H9 (cell line): ENCODE results near the gene TCF15. TPM values are rescaled to one million over a fixed set of nuclear protein-coding genes. Genes with fewer than 3 reads are reported as not detected.
A peak's percentile ranks its signal among the peaks of the same experiment; 100 is the strongest.

Experiments used
- DNase-seq: peaks from one replicate; pipeline ENCODE4 v3.0.0-alpha.2; 2017
- H2AFZ ChIP-seq: one replicate; pipeline ENCODE4 v1.6.1; 2013; ENCODE audit warnings: mild to moderate bottlenecking, low read length, control low read depth, moderate library complexity
- H2AK5ac ChIP-seq: 2 replicates; pipeline ENCODE4 v1.6.1; 2013; ENCODE audit warnings: low read length, control low read depth, mixed read lengths; ENCODE audit not compliant: insufficient read length
- H2BK120ac ChIP-seq: one replicate; pipeline ENCODE4 v1.6.1; 2013; ENCODE audit warnings: low read depth, mild to moderate bottlenecking, low read length, control low read depth, inconsistent platforms; ENCODE audit not compliant: poor library complexity, severe bottlenecking
- H2BK12ac ChIP-seq: 2 replicates; pipeline ENCODE4 v1.6.1; 2013; ENCODE audit warnings: low read length, control low read depth, mixed read lengths, low read depth; ENCODE audit not compliant: insufficient read length
- H2BK15ac ChIP-seq: 2 replicates; pipeline ENCODE4 v1.6.1; 2013; ENCODE audit warnings: low read depth, low read length, control low read depth
- H2BK20ac ChIP-seq: one replicate; pipeline ENCODE4 v1.6.1; 2013; ENCODE audit warnings: low read depth, mild to moderate bottlenecking, low read length, control low read depth, inconsistent platforms; ENCODE audit not compliant: poor library complexity, severe bottlenecking
- H2BK5ac ChIP-seq: 2 replicates; pipeline ENCODE4 v1.6.1; 2013; ENCODE audit warnings: low read length, control low read depth, mixed read lengths; ENCODE audit not compliant: insufficient read length
- H3K14ac ChIP-seq: 2 replicates; pipeline ENCODE4 v1.6.1; 2013; ENCODE audit warnings: low read length, control low read depth; ENCODE audit not compliant: insufficient read depth
- H3K18ac ChIP-seq: 2 replicates; pipeline ENCODE4 v1.6.1; 2013; ENCODE audit warnings: low read depth, mild to moderate bottlenecking, mixed read lengths, low read length, control low read depth; ENCODE audit not compliant: insufficient read length
- H3K23ac ChIP-seq: 2 replicates; pipeline ENCODE4 v1.6.1; 2013; ENCODE audit warnings: low read length, control low read depth, mixed read lengths, low read depth; ENCODE audit not compliant: insufficient read length
- H3K23me2 ChIP-seq: 2 replicates; pipeline ENCODE4 v1.6.1; 2013; ENCODE audit warnings: low read depth, mild to moderate bottlenecking, mixed read lengths, low read length, control low read depth; ENCODE audit not compliant: insufficient read length, poor library complexity, severe bottlenecking
- H3K27ac ChIP-seq: 2 replicates; pipeline ENCODE4 v1.5.1; 2013; ENCODE audit warnings: low read length, control low read depth, mixed read lengths, low read depth; ENCODE audit not compliant: insufficient read length
- H3K27me3 ChIP-seq: 2 replicates; pipeline ENCODE4 v1.6.1; 2013; ENCODE audit warnings: low read length, control low read depth, inconsistent platforms; ENCODE audit not compliant: insufficient read depth
- H3K4ac ChIP-seq: 2 replicates; pipeline ENCODE4 v1.6.1; 2013; ENCODE audit warnings: low read depth, mild to moderate bottlenecking, control low read depth, inconsistent platforms, low read length, moderate library complexity
- H3K4me1 ChIP-seq: 2 replicates; pipeline ENCODE4 v1.6.1; 2013; ENCODE audit warnings: low read length, control low read depth, inconsistent platforms; ENCODE audit not compliant: insufficient read depth
- H3K4me2 ChIP-seq: 2 replicates; pipeline ENCODE4 v1.6.1; 2013; ENCODE audit warnings: low read length, control low read depth, mixed read lengths; ENCODE audit not compliant: insufficient read length, insufficient read depth
- H3K56ac ChIP-seq: 2 replicates; pipeline ENCODE4 v1.6.1; 2013; ENCODE audit warnings: low read depth, mild to moderate bottlenecking, mixed read lengths, low read length, control low read depth; ENCODE audit not compliant: insufficient read length
- H3K79me1 ChIP-seq: 2 replicates; pipeline ENCODE4 v1.6.1; 2013; ENCODE audit warnings: low read depth, mild to moderate bottlenecking, moderate library complexity, low read length, control low read depth, inconsistent platforms; ENCODE audit not compliant: insufficient read depth, poor library complexity, severe bottlenecking
- H3K79me2 ChIP-seq: 2 replicates; pipeline ENCODE4 v1.6.1; 2013; ENCODE audit warnings: low read length, control low read depth, inconsistent platforms; ENCODE audit not compliant: insufficient read depth
- H3K9ac ChIP-seq: 2 replicates; pipeline ENCODE4 v1.6.1; 2013; ENCODE audit warnings: low read length, control low read depth, mixed read lengths; ENCODE audit not compliant: insufficient read length; ENCODE audit errors: extremely low read depth
- H3K9me3 ChIP-seq: one replicate; pipeline ENCODE4 v1.6.1; 2013; ENCODE audit warnings: low read depth, low read length, inconsistent platforms; ENCODE audit not compliant: control insufficient read depth
- H3T11ph ChIP-seq: one replicate; pipeline ENCODE4 v1.6.1; 2013; ENCODE audit warnings: mild to moderate bottlenecking, low read length, control low read depth, inconsistent platforms
- H4K20me1 ChIP-seq: one replicate; pipeline ENCODE4 v1.6.1; 2013; ENCODE audit not compliant: control insufficient read depth, insufficient read length, insufficient read depth
- H4K5ac ChIP-seq: 2 replicates; pipeline ENCODE4 v1.6.1; 2013; ENCODE audit warnings: low read depth, mild to moderate bottlenecking, mixed read lengths, low read length, control low read depth; ENCODE audit not compliant: insufficient read length
- H4K8ac ChIP-seq: replicated peaks from 2 replicates; pipeline ENCODE4 v1.6.1; 2013; ENCODE audit warnings: low read length, control low read depth, mixed read lengths, low read depth; ENCODE audit not compliant: insufficient read length
- H4K91ac ChIP-seq: 2 replicates; pipeline ENCODE4 v1.6.1; 2013; ENCODE audit warnings: low read depth, mild to moderate bottlenecking, moderate library complexity, mixed read lengths, low read length, control low read depth; ENCODE audit not compliant: insufficient read length
- H3K27ac Mint-ChIP-seq, 3 experiments: 2 replicates in 2 of 3; 3 replicates in 1 of 3; pipeline ENCODE4 v1.8.0; 2020 to 2021; ENCODE audit warnings: mixed read lengths in 3 of 3, mild to moderate bottlenecking in 1 of 3, moderate library complexity in 1 of 3
- H3K27me3 Mint-ChIP-seq: 2 replicates; pipeline ENCODE4 v1.8.0; 2021; ENCODE audit warnings: low read depth, mild to moderate bottlenecking, moderate library complexity, mixed read lengths
- H3K36me3 Mint-ChIP-seq, 3 experiments: 2 replicates in 2 of 3; 3 replicates in 1 of 3; pipeline ENCODE4 v1.8.0; 2020 to 2021; ENCODE audit warnings: low read depth in 3 of 3, mixed read lengths in 3 of 3; ENCODE audit not compliant: insufficient read depth in 1 of 3
- H3K4me1 Mint-ChIP-seq, 2 experiments: 2 replicates each; pipeline ENCODE4 v1.8.0; 2020; ENCODE audit warnings: mixed read lengths in 2 of 2
- H3K4me3 Mint-ChIP-seq, 2 experiments: 2 replicates in 1 of 2; 3 replicates in 1 of 2; pipeline ENCODE4 v1.8.0; 2020 to 2021; ENCODE audit warnings: mild to moderate bottlenecking in 2 of 2, mixed read lengths in 2 of 2, moderate library complexity in 1 of 2
- H3K9me3 Mint-ChIP-seq, 2 experiments: 2 replicates in 1 of 2; 3 replicates in 1 of 2; pipeline ENCODE4 v1.8.0; 2020; ENCODE audit warnings: mild to moderate bottlenecking in 2 of 2, mixed read lengths in 2 of 2, moderate library complexity in 1 of 2
- CTCF ChIP-seq: fragments of 200-600 bp; sonication (generic); conservative IDR thresholded peaks from 3 replicates; pipeline ENCODE4 v1.8.0; 2021; ENCODE audit warnings: antibody characterized with exemption, mild to moderate bottlenecking
- WGBS: extraction: QIAGEN DNeasy Blood & Tissue Kit; methylation state at CpG from one replicate; pipeline ENCODE4 v1.1.7; 2013; ENCODE audit warnings: missing lambda C conversion rate, low lambda C conversion rate, mixed read lengths; ENCODE audit not compliant: insufficient read length; ENCODE audit errors: extremely low coverage; 5-methylcytosine and 5-hydroxymethylcytosine counted together
- total RNA-seq: library from RNA; stranded (reverse); gene quantifications from 2 replicates; pipeline ENCODE4 v1.2.1, GENCODE V29; 2021

TCF15 gene
- total RNA-seq, 1 experiment from 2014 or later, result 2.0 TPM

- no peak for TF ChIP-seq CTCF
- Histone ChIP-seq H3K9ac (no peak overlapping the region), H2BK120ac (no peak overlapping the region), H3K27me3 (no peaks in the 10 kb centered on the region), H4K5ac (peak overlapping the region; percentile 53), H3K4me2 (peak overlapping the region; percentile 63), H3K18ac (peak overlapping the region; percentile 89), H2BK5ac (peak overlapping the region; percentile 46), H4K91ac (peak overlapping the region; percentile 63), H2AFZ (no peak overlapping the region), H4K20me1 (no peaks in the 10 kb centered on the region), H3K4ac (no peak overlapping the region), H2AK5ac (peak overlapping the region; percentile 56), H2BK15ac (no peak overlapping the region), H4K8ac (no peak overlapping the region), H2BK12ac (peak overlapping the region; percentile 95), H3K4me1 (peaks cover 27% of the 10 kb centered on the region; the same call in 1 of the 2 replicates), H2BK20ac (no peak overlapping the region), H3K23ac (no peak overlapping the region), H3K9me3 (no peaks in the 10 kb centered on the region), H3T11ph (no peak overlapping the region), H3K23me2 (no peaks in the 10 kb centered on the region), H3K56ac (no peak overlapping the region), H3K79me1 (no peaks in the 10 kb centered on the region), H3K79me2 (no peaks in the 10 kb centered on the region), H3K27ac (peak overlapping the region; percentile 79), H3K14ac (peak overlapping the region; percentile 60)
- Mint-ChIP-seq H3K27me3 (peaks cover 14% of the 10 kb centered on the region), H3K27ac (peak overlapping the region; percentile 50 to 93 (median 91)), H3K4me1 (peaks cover 77 to 82% of the 10 kb centered on the region in 2 experiments), H3K36me3 (no peaks in the 10 kb centered on the region; a peak in 1 of 7 replicates), H3K9me3 (no peaks in the 10 kb centered on the region; a peak in 1 of 5 replicates), H3K4me3 (peak overlapping the region in 1 of 2 experiments; percentile 64; a peak in 3 of 5 replicates)
- no peak for DNase-seq
- no CpG with 5 or more reads among the region's 2 CpGs for WGBS
These were observed 48.1 kb upstream of the TCF15 start for GRCh38 chr20:658202-658601.
